ENCODE results near the gene TESPA1. TPM values are rescaled to one million over a fixed set of nuclear protein-coding genes. Genes with fewer than 3 reads are reported as not detected.

Gene TESPA1
- total and polyA plus RNA-seq, 9 of the 15 experiments (the other 6 are each of a cell fraction or from before 2014, with no cell fraction given), result 0.72 to 7.1 (median 2.4) TPM

DNA sequence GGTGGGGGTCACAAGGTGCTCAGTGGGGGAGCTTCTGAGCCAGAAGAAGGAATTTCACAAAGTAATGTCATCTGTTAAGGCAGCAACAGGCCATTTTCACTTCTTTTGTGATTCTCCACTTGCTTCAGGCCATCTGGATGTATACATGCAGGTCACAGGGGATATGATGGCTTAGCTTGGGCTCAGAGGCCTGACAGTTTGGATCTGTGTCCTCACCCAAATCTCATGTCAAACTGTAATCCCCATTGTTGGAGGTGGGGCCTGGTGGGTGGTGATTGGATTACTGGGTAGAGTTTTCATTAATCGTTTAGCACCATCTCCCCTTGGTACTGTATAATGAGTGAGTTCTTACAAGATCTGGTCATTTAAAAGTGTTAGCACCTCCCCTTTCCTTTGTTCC, 36.4 kb downstream of the TESPA1 start (continued):
- TF ChIP-seq, protein P1, sequence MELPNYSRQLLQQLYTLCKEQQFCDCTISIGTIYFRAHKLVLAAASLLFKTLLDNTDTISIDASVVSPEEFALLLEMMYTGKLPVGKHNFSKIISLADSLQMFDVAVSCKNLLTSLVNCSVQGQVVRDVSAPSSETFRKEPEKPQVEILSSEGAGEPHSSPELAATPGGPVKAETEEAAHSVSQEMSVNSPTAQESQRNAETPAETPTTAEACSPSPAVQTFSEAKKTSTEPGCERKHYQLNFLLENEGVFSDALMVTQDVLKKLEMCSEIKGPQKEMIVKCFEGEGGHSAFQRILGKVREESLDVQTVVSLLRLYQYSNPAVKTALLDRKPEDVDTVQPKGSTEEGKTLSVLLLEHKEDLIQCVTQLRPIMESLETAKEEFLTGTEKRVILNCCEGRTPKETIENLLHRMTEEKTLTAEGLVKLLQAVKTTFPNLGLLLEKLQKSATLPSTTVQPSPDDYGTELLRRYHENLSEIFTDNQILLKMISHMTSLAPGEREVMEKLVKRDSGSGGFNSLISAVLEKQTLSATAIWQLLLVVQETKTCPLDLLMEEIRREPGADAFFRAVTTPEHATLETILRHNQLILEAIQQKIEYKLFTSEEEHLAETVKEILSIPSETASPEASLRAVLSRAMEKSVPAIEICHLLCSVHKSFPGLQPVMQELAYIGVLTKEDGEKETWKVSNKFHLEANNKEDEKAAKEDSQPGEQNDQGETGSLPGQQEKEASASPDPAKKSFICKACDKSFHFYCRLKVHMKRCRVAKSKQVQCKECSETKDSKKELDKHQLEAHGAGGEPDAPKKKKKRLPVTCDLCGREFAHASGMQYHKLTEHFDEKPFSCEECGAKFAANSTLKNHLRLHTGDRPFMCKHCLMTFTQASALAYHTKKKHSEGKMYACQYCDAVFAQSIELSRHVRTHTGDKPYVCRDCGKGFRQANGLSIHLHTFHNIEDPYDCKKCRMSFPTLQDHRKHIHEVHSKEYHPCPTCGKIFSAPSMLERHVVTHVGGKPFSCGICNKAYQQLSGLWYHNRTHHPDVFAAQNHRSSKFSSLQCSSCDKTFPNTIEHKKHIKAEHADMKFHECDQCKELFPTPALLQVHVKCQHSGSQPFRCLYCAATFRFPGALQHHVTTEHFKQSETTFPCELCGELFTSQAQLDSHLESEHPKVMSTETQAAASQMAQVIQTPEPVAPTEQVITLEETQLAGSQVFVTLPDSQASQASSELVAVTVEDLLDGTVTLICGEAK (IDR thresholded peaks at IDR 0.05), result no peak
- TF ChIP-seq, protein P1 (CRISPR knock-in tag; IDR thresholded peaks at IDR 0.05), result no peak
- no peak for TF ChIP-seq TAL1 (IDR thresholded peaks at IDR 0.05)
- no peak for TF ChIP-seq HDAC3 (IDR thresholded peaks at IDR 0.05; ENCODE audit: borderline replicate concordance, partially characterized antibody)
- TF ChIP-seq SREBF2 (CRISPR knock-in tag; IDR thresholded peaks at IDR 0.05), result no peak
- TF ChIP-seq NEUROD1 (IDR thresholded peaks at IDR 0.05; ENCODE audit: borderline replicate concordance, low read depth, low read length, partially characterized antibody), result no peak
- TF ChIP-seq MAFG (tag; conservative IDR thresholded peaks at IDR 0.05), result no peak
- no peak for TF ChIP-seq TBP (optimal IDR thresholded peaks at IDR 0.05; ENCODE audit: low read depth, low read length)
- TF ChIP-seq ZKSCAN1 (IDR thresholded peaks at IDR 0.05; ENCODE audit: low read depth, low read length), result no peak
- no peak for TF ChIP-seq ZNF778 (CRISPR knock-in tag; IDR thresholded peaks at IDR 0.05)
